ENCODE measurements around the gene HLCS.
A peak's percentile ranks its signal among the peaks of the same experiment; 100 is the strongest.

Gene HLCS

GRCh38 chr21:36860736-36861594 is 105.5 kb downstream of the HLCS start (continued):
- no peak for TF ChIP-seq ELK4 (IDR thresholded peaks at IDR 0.05; ENCODE audit: borderline replicate concordance, low read depth, low read length)
- TF ChIP-seq GLI2 (tag by site-specific recombination; IDR thresholded peaks at IDR 0.05; ENCODE audit: borderline replicate concordance, low read depth), result peak; percentile 61; the same call in 1 of the 2 replicates
- TF ChIP-seq ZBTB8A (tag by site-specific recombination; IDR thresholded peaks at IDR 0.05), result peak; percentile 61
- 0 out of 2 replicates have a peak, but pooled peaks have one; percentile 33 for TF ChIP-seq SP7 (tag by site-specific recombination; IDR thresholded peaks at IDR 0.05)
- peak; percentile 57; the same call in 1 of the 2 replicates for TF ChIP-seq FEZF1 (tag by site-specific recombination; IDR thresholded peaks at IDR 0.05)
- peak; percentile 25; the same call in 1 of the 2 replicates for TF ChIP-seq ZNF629 (tag by site-specific recombination; IDR thresholded peaks at IDR 0.05)
- TF ChIP-seq ZNF26 (tag by site-specific recombination; IDR thresholded peaks at IDR 0.05), result no peak
- no peak for TF ChIP-seq ZNF692 (tag by site-specific recombination; IDR thresholded peaks at IDR 0.05)
- TF ChIP-seq OVOL3 (tag by site-specific recombination; IDR thresholded peaks at IDR 0.05), result peak; percentile 34; the same call in 1 of the 2 replicates
- TF ChIP-seq ZNF114 (tag by site-specific recombination; IDR thresholded peaks at IDR 0.05), result no peak
- TF ChIP-seq ZNF121 (tag by site-specific recombination; IDR thresholded peaks at IDR 0.05), result no peak
- TF ChIP-seq ZNF548 (tag by site-specific recombination; IDR thresholded peaks at IDR 0.05), result no peak
- no peak for TF ChIP-seq ZNF394 (tag by site-specific recombination; IDR thresholded peaks at IDR 0.05; ENCODE audit: borderline replicate concordance)
- 0 out of 2 replicates have a peak, but pooled peaks have one; percentile 4 for TF ChIP-seq PRDM1 (tag by site-specific recombination; IDR thresholded peaks at IDR 0.05)
- no peak for TF ChIP-seq ZNF169 (tag by site-specific recombination; IDR thresholded peaks at IDR 0.05)
- TF ChIP-seq ZNF621 (tag by site-specific recombination; IDR thresholded peaks at IDR 0.05), result no peak
- TF ChIP-seq INSM2 (tag by site-specific recombination; IDR thresholded peaks at IDR 0.05), result no peak
- TF ChIP-seq GFI1B (tag by site-specific recombination; IDR thresholded peaks at IDR 0.05), result no peak
- no peak for TF ChIP-seq GLI4 (tag by site-specific recombination; IDR thresholded peaks at IDR 0.05)
- TF ChIP-seq MEIS1 (CRISPR knock-in tag; IDR thresholded peaks at IDR 0.05; ENCODE audit: borderline replicate concordance), result no peak
- TF ChIP-seq YY2 (tag by site-specific recombination; IDR thresholded peaks at IDR 0.05), result no peak
- no peak for TF ChIP-seq ZNF560 (tag by site-specific recombination; IDR thresholded peaks at IDR 0.05; ENCODE audit: borderline replicate concordance)
- TF ChIP-seq ZNF214 (tag by site-specific recombination; IDR thresholded peaks at IDR 0.05; ENCODE audit: borderline replicate concordance), result no peak
- TF ChIP-seq ZNF510 (tag by site-specific recombination; IDR thresholded peaks at IDR 0.05; ENCODE audit: insufficient replicate concordance), result no peak
- TF ChIP-seq ZNF521 (tag by site-specific recombination; IDR thresholded peaks at IDR 0.05), result no peak
- TF ChIP-seq ZSCAN4 (tag by site-specific recombination; IDR thresholded peaks at IDR 0.05), result no peak
- peak; percentile 47; the same call in 1 of the 2 replicates for TF ChIP-seq ZNF335 (tag by site-specific recombination; conservative IDR thresholded peaks at IDR 0.05)
- TF ChIP-seq ZBTB1 (tag by site-specific recombination; IDR thresholded peaks at IDR 0.05), result no peak
- no peak for TF ChIP-seq ZBTB21 (tag by site-specific recombination; IDR thresholded peaks at IDR 0.05)
